ENCODE data around the gene HYCC2.
A peak's percentile ranks its signal among the peaks of the same experiment; 100 is the strongest.

HYCC2 gene

DNA sequence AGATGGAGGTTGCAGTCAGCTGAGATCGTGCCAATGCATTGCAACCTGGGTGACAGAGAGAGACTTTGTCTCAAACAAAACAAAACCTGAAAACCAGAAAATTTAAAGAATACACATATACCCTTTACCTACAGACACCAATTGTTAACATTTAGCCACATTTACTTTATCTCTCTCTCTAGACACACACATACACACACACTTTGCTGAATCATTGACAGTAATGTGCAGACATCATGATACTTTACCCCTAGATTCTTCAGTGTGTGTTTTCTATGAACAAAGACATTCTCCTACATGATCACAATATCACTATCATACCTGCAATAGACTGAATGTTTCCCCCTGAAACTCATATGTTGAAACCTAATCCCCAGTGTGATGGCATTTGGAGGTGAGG is 34.3 kb upstream of the HYCC2 start:
- no peak overlapping the region for H3K27ac ChIP-seq
- TF ChIP-seq, protein P1, sequence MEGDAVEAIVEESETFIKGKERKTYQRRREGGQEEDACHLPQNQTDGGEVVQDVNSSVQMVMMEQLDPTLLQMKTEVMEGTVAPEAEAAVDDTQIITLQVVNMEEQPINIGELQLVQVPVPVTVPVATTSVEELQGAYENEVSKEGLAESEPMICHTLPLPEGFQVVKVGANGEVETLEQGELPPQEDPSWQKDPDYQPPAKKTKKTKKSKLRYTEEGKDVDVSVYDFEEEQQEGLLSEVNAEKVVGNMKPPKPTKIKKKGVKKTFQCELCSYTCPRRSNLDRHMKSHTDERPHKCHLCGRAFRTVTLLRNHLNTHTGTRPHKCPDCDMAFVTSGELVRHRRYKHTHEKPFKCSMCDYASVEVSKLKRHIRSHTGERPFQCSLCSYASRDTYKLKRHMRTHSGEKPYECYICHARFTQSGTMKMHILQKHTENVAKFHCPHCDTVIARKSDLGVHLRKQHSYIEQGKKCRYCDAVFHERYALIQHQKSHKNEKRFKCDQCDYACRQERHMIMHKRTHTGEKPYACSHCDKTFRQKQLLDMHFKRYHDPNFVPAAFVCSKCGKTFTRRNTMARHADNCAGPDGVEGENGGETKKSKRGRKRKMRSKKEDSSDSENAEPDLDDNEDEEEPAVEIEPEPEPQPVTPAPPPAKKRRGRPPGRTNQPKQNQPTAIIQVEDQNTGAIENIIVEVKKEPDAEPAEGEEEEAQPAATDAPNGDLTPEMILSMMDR (IDR thresholded peaks at IDR 0.05) = no peak
- TF ChIP-seq ZFX (IDR thresholded peaks at IDR 0.05; ENCODE audit: borderline replicate concordance) = no peak

DNA sequence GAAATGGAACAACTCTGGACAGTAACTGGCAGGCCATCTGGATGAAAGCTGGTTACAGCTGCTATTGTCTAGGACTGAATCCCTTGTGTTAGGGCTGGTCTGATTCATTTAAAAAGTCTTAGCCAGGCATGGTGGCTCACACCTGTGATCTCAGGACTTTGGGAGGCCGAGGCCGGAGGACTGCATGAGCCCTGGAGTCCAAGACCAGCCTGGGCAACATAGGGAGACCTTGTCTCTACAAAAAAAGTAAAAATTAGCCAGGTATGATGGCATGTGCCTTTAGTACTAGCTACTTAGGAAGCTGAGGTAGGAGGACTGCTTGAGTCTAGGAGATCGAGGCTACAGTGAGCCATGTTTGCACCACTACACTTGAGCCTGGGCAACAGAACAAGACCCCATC is 29.0 kb upstream of the HYCC2 start:
- H3K27ac ChIP-seq = no peak overlapping the region
- no peak for TF ChIP-seq ZFX (IDR thresholded peaks at IDR 0.05; ENCODE audit: borderline replicate concordance)
- TF ChIP-seq, protein P1 (IDR thresholded peaks at IDR 0.05) = no peak

DNA sequence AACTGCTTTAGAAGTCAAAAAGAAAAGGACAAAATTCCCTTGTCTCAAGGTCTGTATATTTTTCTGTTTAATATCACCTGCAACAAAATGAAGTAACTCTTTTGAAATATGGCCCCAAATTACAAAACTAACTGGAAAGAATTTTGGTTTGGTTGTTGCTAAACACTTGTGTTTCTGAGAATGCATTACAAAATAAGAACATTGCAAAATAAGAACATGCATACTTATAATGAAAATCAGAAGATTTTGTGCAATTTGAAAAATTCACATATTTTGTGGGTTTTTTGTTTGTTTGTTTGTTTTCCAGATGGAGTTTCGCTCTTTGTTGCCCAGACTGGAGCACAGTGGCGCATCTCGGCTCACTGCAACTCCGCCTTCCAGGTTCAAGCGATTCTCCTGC is 22.1 kb upstream of the HYCC2 start:
- TF ChIP-seq, protein P1 (IDR thresholded peaks at IDR 0.05) = no peak
- TF ChIP-seq ZFX (IDR thresholded peaks at IDR 0.05; ENCODE audit: borderline replicate concordance) = no peak
- H3K27ac ChIP-seq = no peak overlapping the region

DNA sequence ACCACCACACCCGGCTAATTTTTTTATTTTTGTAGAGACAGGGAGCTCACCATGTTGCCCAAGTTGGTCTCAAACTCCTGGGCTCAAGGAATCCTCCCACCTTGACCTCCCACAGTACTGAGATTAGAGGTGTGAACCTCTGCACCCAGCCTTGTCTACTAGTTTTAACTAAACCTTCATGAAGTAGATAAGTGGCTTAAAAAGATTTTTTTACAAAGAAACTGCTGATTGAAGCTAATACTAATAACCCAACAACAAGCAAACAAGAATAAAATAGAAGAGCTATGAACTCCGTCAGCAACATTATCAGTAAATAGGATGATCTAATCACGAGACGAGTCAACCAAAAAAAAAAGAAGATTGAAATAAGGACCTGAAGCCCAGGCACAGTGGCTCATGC is 19.1 kb upstream of the HYCC2 start:
- TF ChIP-seq, protein P1 (IDR thresholded peaks at IDR 0.05) = no peak
- no peak for TF ChIP-seq ZFX (IDR thresholded peaks at IDR 0.05; ENCODE audit: borderline replicate concordance)

DNA sequence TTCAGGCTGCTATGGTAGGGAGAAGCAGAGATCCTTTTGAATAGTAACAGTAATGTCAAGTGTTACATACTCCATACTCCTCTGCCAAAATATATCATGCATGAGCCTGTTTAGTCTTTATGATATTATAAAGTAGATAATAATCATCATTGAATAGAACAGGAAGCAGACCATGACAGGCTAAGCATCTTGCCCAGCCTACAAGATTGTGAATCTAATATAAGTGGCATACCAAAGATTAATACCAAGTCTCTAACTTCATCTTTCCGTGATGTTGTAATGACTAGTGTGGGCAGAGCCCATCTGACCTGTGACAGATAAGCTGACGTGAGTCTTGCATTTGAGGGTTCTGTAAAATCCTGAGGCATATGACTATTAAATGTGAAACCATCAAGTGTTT is 13.4 kb upstream of the HYCC2 start:
- TF ChIP-seq, protein P1 (IDR thresholded peaks at IDR 0.05) = no peak
- no peak for TF ChIP-seq ZFX (IDR thresholded peaks at IDR 0.05; ENCODE audit: borderline replicate concordance)
- H3K27ac ChIP-seq = no peak overlapping the region

More for the DNA sequence above, 19.1 kb upstream of the HYCC2 start:
- H3K27ac ChIP-seq = no peak overlapping the region

DNA sequence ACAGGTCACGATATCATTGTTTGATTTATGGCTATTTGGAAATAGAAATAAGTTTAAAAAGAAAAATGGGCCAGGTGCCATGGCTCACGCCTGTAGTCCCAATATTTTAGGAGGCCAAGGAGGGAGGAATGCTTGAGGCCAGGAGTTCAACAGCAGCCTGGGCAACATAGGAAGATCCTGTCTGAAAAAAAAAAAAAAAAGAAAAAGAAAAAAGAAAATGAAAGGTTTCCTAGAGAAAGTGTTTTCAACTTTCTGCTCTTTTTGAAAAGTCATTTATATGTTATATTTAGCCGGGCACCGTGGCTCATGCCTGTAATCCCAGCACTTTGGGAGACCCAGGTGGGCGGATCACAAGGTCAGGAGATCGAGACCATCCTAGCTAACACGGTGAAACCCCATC is 3.5 kb upstream of the HYCC2 start:
- TF ChIP-seq, protein P1 (IDR thresholded peaks at IDR 0.05) = no peak
- TF ChIP-seq ZFX (IDR thresholded peaks at IDR 0.05; ENCODE audit: borderline replicate concordance) = no peak
- H3K27ac ChIP-seq = no peak overlapping the region

DNA sequence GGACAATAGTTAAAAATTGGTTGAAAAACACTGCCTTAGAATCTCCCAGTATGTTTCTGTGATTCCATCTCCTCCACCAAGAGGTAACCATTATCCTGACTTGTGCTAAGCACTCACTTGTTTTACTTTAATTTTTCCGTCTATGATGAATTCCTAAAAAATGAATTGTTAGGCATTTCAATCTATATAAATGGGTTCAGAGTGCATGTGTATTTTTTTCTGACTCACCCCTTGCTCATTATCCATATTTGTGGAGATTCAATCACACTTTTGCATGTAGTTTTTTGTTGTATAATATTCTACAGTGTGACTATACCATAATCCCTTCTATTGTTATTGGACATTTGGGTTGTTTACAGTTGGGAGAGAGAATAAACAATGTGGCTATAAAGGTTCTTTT is 1.6 kb upstream of the HYCC2 start:
- peak overlapping the region; percentile 88; the same call in 1 of the 2 replicates for H3K27ac ChIP-seq
- TF ChIP-seq, protein P1 (IDR thresholded peaks at IDR 0.05) = no peak
- TF ChIP-seq ZFX (IDR thresholded peaks at IDR 0.05; ENCODE audit: borderline replicate concordance) = no peak
